ENCODE results near the gene SLC26A8.
"Not testable (repeated sequence)": the region's sequence is repeated elsewhere in the genome, so short reads cannot be mapped to it uniquely, and the experiment has no call there.

Gene SLC26A8

GRCh38 chr6:35911871-35912653 lies 112.4 kb downstream of the SLC26A8 start:
- DNase-seq (ENCODE audit: low read depth) = peak; percentile 51

GRCh38 chr6:35909571-35909970 lies 114.9 kb downstream of the SLC26A8 start:
- DNase-seq (ENCODE audit: low read depth) = not testable (repeated sequence)

- DNase-seq (ENCODE audit: low read depth) = not testable (repeated sequence)
Measured at GRCh38 chr6:35908753-35909401, 115.6 kb downstream of the SLC26A8 start.

GRCh38 chr6:35907750-35908149 lies 116.7 kb downstream of the SLC26A8 start:
- DNase-seq (ENCODE audit: low read depth) = no peak

- no peak for DNase-seq (ENCODE audit: low read depth)
Measured at GRCh38 chr6:35906499-35906846, 118.0 kb downstream of the SLC26A8 start.

GRCh38 chr6:35905841-35906498 lies 118.5 kb downstream of the SLC26A8 start:
- DNase-seq (ENCODE audit: low read depth) = peak; percentile 58

- no peak for DNase-seq (ENCODE audit: low read depth)
Measured at GRCh38 chr6:35905141-35905785, 119.2 kb downstream of the SLC26A8 start.

GRCh38 chr6:35903679-35904078 lies 120.8 kb downstream of the SLC26A8 start:
- no peak for DNase-seq (ENCODE audit: low read depth)

GRCh38 chr6:35900448-35900847 lies 124.0 kb downstream of the SLC26A8 start:
- DNase-seq (ENCODE audit: low read depth) = no peak

- no peak for DNase-seq (ENCODE audit: low read depth)
Measured at GRCh38 chr6:35898003-35898402, 126.4 kb downstream of the SLC26A8 start.

GRCh38 chr6:35897486-35897885 lies 127.0 kb downstream of the SLC26A8 start:
- no peak for DNase-seq (ENCODE audit: low read depth)

- no peak for DNase-seq (ENCODE audit: low read depth)
Measured at GRCh38 chr6:35897036-35897435, 127.4 kb downstream of the SLC26A8 start.

GRCh38 chr6:35896228-35896627 lies 128.2 kb downstream of the SLC26A8 start:
- no peak for DNase-seq (ENCODE audit: low read depth)

GRCh38 chr6:35895560-35895959 lies 128.9 kb downstream of the SLC26A8 start:
- no peak for DNase-seq (ENCODE audit: low read depth)

GRCh38 chr6:35894776-35895175 lies 129.7 kb downstream of the SLC26A8 start:
- DNase-seq (ENCODE audit: low read depth) = no peak

Data from amniotic epithelial cell (primary cell).